Parathyroid adenoma (tissue), 2 donors: ENCODE measurements around the gene GRAMD1A.

Experiments
- H2AFZ ChIP-seq: fragments of 300-600 bp; sonication (generic); one replicate; pipeline ENCODE4 v1.7.0; 2017; ENCODE audit warnings: antibody characterized with exemption, mild to moderate bottlenecking
- H3K27ac ChIP-seq: fragments of 300-600 bp; sonication (generic); one replicate; pipeline ENCODE4 v1.7.0; 2017
- H3K27me3 ChIP-seq: fragments of 300-600 bp; sonication (generic); one replicate; pipeline ENCODE4 v1.7.0; 2017; ENCODE audit warnings: low read length; ENCODE audit not compliant: control insufficient read depth, insufficient read depth
- H3K36me3 ChIP-seq: fragments of 300-600 bp; sonication (generic); one replicate; pipeline ENCODE4 v1.7.0; 2017; ENCODE audit warnings: low read length; ENCODE audit not compliant: control insufficient read depth, insufficient read depth
- H3K4me1 ChIP-seq: fragments of 300-600 bp; sonication (generic); one replicate; pipeline ENCODE4 v1.7.0; 2017; ENCODE audit warnings: control low read depth
- H3K4me2 ChIP-seq: fragments of 300-600 bp; sonication (generic); one replicate; pipeline ENCODE4 v1.7.0; 2017; ENCODE audit warnings: low read length
- H3K4me3 ChIP-seq: fragments of 300-600 bp; sonication (generic); one replicate; pipeline ENCODE4 v1.7.0; 2017; ENCODE audit warnings: low read depth, low read length
- H3K79me2 ChIP-seq: fragments of 300-600 bp; sonication (generic); one replicate; pipeline ENCODE4 v1.7.0; 2017; ENCODE audit warnings: control low read depth
- H3K9ac ChIP-seq: fragments of 300-600 bp; sonication (generic); one replicate; pipeline ENCODE4 v1.7.0; 2017; ENCODE audit warnings: mild to moderate bottlenecking
- H3K9me3 ChIP-seq: fragments of 300-600 bp; sonication (generic); one replicate; pipeline ENCODE4 v1.7.0; 2017; ENCODE audit warnings: low read length; ENCODE audit not compliant: control insufficient read depth
- CTCF ChIP-seq: fragments of 300-600 bp; sonication (generic); IDR thresholded peaks from one replicate; pipeline ENCODE4 v1.7.0; 2017; ENCODE audit warnings: antibody characterized with exemption, mild to moderate bottlenecking
- donor health status: primary hyperparathyroidism.

Gene GRAMD1A

GRCh38 chr19:35017507-35017906 is 17.4 kb downstream of the GRAMD1A start:
- no peak overlapping the region for H3K4me2 ChIP-seq
- no peak overlapping the region for H3K4me3 ChIP-seq
- H3K79me2 ChIP-seq: peaks cover 5% of the 10 kb centered on the region
- TF ChIP-seq CTCF: no peak
- H3K36me3 ChIP-seq: no peaks in the 10 kb centered on the region
- no peaks in the 10 kb centered on the region for H3K27me3 ChIP-seq
- no peak overlapping the region for H3K27ac ChIP-seq
- no peak overlapping the region for H2AFZ ChIP-seq
- no peaks in the 10 kb centered on the region for H3K4me1 ChIP-seq
- no peak overlapping the region for H3K9ac ChIP-seq
- H3K9me3 ChIP-seq: no peaks in the 10 kb centered on the region

- Histone ChIP-seq H3K4me2 (no peak overlapping the region), H3K27ac (no peak overlapping the region), H3K9me3 (no peaks in the 10 kb centered on the region), H3K9ac (no peak overlapping the region), H2AFZ (no peak overlapping the region), H3K4me3 (no peak overlapping the region), H3K79me2 (peaks cover 5% of the 10 kb centered on the region), H3K36me3 (no peaks in the 10 kb centered on the region), H3K27me3 (no peaks in the 10 kb centered on the region), H3K4me1 (no peaks in the 10 kb centered on the region)
- TF ChIP-seq CTCF: no peak
Observed at GRCh38 chr19:35018379-35018778, 18.3 kb downstream of the GRAMD1A start.

GRCh38 chr19:35019144-35019543 is 19.0 kb downstream of the GRAMD1A start:
- TF ChIP-seq CTCF: no peak
- Histone ChIP-seq H3K27ac (no peak overlapping the region), H3K4me3 (no peak overlapping the region), H2AFZ (no peak overlapping the region), H3K9me3 (no peaks in the 10 kb centered on the region), H3K4me1 (no peaks in the 10 kb centered on the region), H3K79me2 (no peaks in the 10 kb centered on the region), H3K4me2 (no peak overlapping the region), H3K36me3 (no peaks in the 10 kb centered on the region), H3K9ac (no peak overlapping the region), H3K27me3 (no peaks in the 10 kb centered on the region)

- Histone ChIP-seq H3K79me2 (no peaks in the 10 kb centered on the region), H3K9me3 (no peaks in the 10 kb centered on the region), H3K36me3 (no peaks in the 10 kb centered on the region), H3K4me1 (no peaks in the 10 kb centered on the region), H3K27me3 (no peaks in the 10 kb centered on the region), H3K27ac (no peak overlapping the region), H3K4me3 (no peak overlapping the region), H2AFZ (no peak overlapping the region), H3K4me2 (no peak overlapping the region), H3K9ac (no peak overlapping the region)
- no peak for TF ChIP-seq CTCF
Observed at GRCh38 chr19:35021016-35021415, 20.9 kb downstream of the GRAMD1A start.

GRCh38 chr19:35021596-35021995 is 21.5 kb downstream of the GRAMD1A start:
- Histone ChIP-seq H3K4me2 (no peak overlapping the region), H3K9ac (no peak overlapping the region), H3K9me3 (no peaks in the 10 kb centered on the region), H3K4me3 (no peak overlapping the region), H3K4me1 (no peaks in the 10 kb centered on the region), H3K36me3 (no peaks in the 10 kb centered on the region), H2AFZ (no peak overlapping the region), H3K27me3 (no peaks in the 10 kb centered on the region), H3K27ac (no peak overlapping the region), H3K79me2 (no peaks in the 10 kb centered on the region)
- no peak for TF ChIP-seq CTCF
